Measurements from ENCODE around the gene CLCNKB. TPM values are rescaled to one million over a fixed set of nuclear protein-coding genes. Genes with fewer than 3 reads are reported as not detected.

CLCNKB gene
- total RNA-seq, 1 donor from 2014 or later, result not detected

- H3K9me3 ChIP-seq, result no peaks in the 10 kb centered on the region
- no peaks in the 10 kb centered on the region for H3K27me3 ChIP-seq
- peaks cover 3% of the 10 kb centered on the region in 2 donors for H3K4me1 ChIP-seq
- DNase-seq (ENCODE audit: low spot score in 2 of 2), result no peak
- intact Hi-C loops (cut with DNase I), result no loop called here
- no peak overlapping the region for H3K27ac ChIP-seq
- no peaks in the 10 kb centered on the region for H3K36me3 ChIP-seq
- no peak for TF ChIP-seq CTCF (IDR thresholded peaks at IDR 0.05)
- no peak overlapping the region for H3K4me3 ChIP-seq
These were observed 19.7 kb downstream of the CLCNKB start for GRCh38 chr1:16063226-16063829.

- Histone ChIP-seq H3K27me3 (no peaks in the 10 kb centered on the region), H3K4me1 (peaks cover 6 to 7% of the 10 kb centered on the region in 2 donors), H3K9me3 (no peaks in the 10 kb centered on the region), H3K4me3 (no peak overlapping the region), H3K27ac (no peak overlapping the region), H3K36me3 (no peaks in the 10 kb centered on the region)
- TF ChIP-seq CTCF (IDR thresholded peaks at IDR 0.05), result no peak
- no peak for DNase-seq (ENCODE audit: low spot score in 2 of 2)
- intact Hi-C loops (cut with DNase I), result no loop called here
These were observed 20.3 kb downstream of the CLCNKB start for GRCh38 chr1:16063921-16064320.

- H3K27ac ChIP-seq, result no peak overlapping the region
- no peak for TF ChIP-seq CTCF (IDR thresholded peaks at IDR 0.05)
- H3K27me3 ChIP-seq, result no peaks in the 10 kb centered on the region
- H3K36me3 ChIP-seq, result no peaks in the 10 kb centered on the region
- H3K4me1 ChIP-seq, result peaks cover 6 to 7% of the 10 kb centered on the region in 2 donors
- no peaks in the 10 kb centered on the region for H3K9me3 ChIP-seq
- no peak for DNase-seq (ENCODE audit: low spot score in 2 of 2)
- intact Hi-C loops (cut with DNase I), result no loop called here
- no peak overlapping the region for H3K4me3 ChIP-seq
These were observed 21.1 kb downstream of the CLCNKB start for GRCh38 chr1:16064536-16065268.

GRCh38 chr1:16065269-16065576 is 21.6 kb downstream of the CLCNKB start:
- Histone ChIP-seq H3K27ac (no peak overlapping the region), H3K27me3 (no peaks in the 10 kb centered on the region), H3K9me3 (no peaks in the 10 kb centered on the region), H3K4me3 (no peak overlapping the region), H3K4me1 (peaks cover 6 to 7% of the 10 kb centered on the region in 2 donors), H3K36me3 (no peaks in the 10 kb centered on the region)
- intact Hi-C loops (cut with DNase I), result no loop called here
- no peak for TF ChIP-seq CTCF (IDR thresholded peaks at IDR 0.05)
- DNase-seq (ENCODE audit: low spot score in 2 of 2), result no peak

- H3K36me3 ChIP-seq, result no peaks in the 10 kb centered on the region
- intact Hi-C loops (cut with DNase I), result no loop called here
- H3K4me3 ChIP-seq, result no peak overlapping the region
- H3K27ac ChIP-seq, result no peak overlapping the region
- no peaks in the 10 kb centered on the region for H3K9me3 ChIP-seq
- peaks cover 6 to 7% of the 10 kb centered on the region in 2 donors for H3K4me1 ChIP-seq
- DNase-seq (ENCODE audit: low spot score in 2 of 2), result no peak
- H3K27me3 ChIP-seq, result no peaks in the 10 kb centered on the region
- no peak for TF ChIP-seq CTCF (IDR thresholded peaks at IDR 0.05)
These were observed 22.7 kb downstream of the CLCNKB start for GRCh38 chr1:16066245-16066644.
